SW 1271 (cell line): ENCODE measurements around the gene TGFBR3.
"Not testable (repeated sequence)": the region's sequence is repeated elsewhere in the genome, so short reads cannot be mapped to it uniquely, and the experiment has no call there.

Experiments
- DNase-seq, 2 experiments: peaks; one replicate each; lab custom pipeline; 2025; lab: John Stamatoyannopoulos, UW

The TGFBR3 gene

DNA sequence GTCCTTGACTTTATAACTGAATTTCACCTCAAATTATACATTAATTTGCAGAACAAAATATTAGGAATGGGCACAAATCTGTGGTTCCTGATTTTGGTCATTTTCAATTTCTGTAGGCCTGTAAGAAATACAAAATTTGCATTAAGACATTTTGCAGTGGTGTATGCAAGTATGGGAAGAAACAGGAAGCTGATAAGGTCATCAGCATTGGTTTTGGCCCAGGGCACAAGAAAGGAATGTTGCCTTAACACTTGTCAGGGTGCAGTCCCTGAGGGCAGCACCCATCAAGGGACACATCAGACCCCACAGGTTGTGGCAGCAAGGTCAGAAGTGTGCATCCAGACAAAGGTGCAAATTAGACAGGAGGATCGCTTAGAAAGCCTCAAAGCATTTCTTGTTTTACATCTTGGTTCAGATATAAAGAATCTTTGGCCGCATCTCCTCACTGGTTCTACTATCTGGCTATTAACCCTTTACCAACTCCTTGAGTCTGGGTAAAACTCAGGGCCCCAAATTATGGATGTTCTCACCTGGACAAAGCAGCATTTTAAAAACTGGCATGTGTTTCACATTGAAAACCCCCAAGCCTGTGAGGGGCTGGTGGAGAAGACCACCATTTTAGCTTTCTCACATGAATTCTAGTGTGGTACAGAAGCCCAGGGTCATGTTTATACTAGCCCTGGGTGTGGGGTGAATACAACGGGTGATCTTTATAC is 202.9 kb downstream of the TGFBR3 start:
- DNase-seq: no peak

- no peak for DNase-seq
Observed at GRCh38 chr1:91680556-91681155, 205.3 kb downstream of the TGFBR3 start.

DNA sequence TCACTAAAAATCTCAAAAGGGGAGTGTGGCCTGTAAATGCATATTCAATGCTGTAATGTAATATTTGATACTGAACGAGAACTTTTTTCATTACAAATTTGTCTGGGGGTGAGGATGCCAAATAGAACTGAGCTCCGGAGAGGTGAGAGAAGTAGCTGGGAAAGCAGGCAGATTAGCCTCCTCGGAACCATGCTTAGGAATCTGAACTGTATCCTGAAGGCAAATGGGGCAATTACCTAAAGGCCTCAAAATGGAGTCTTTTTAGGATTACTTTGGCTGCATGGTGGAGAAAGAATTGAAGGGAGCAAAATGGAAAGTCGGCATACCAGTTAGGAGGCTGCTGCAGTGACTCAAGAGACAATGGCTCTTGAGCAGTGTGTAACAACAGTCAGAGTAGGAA is 206.5 kb downstream of the TGFBR3 start:
- DNase-seq: no peak

GRCh38 chr1:91676030-91676429 is 209.9 kb downstream of the TGFBR3 start:
- DNase-seq: no peak

DNA sequence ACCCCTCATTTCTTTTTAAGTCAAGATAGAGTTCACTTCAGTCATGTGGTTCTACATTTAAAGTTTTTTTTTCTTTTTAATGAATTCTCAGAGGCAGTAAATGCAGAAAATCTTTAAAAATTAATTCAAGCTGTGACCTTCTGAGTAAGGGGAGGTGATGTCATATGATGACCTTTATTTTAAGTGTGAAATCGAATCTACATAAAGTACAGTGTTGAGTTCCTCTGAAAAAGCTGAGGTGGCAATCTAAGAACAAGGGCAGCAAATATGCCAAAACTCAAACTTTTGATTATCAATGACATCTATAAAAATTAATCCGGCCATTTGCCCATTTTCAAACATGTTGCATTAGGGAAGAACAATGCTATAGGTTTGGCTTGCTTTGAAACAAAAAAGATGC is 211.8 kb downstream of the TGFBR3 start:
- no peak for DNase-seq

DNA sequence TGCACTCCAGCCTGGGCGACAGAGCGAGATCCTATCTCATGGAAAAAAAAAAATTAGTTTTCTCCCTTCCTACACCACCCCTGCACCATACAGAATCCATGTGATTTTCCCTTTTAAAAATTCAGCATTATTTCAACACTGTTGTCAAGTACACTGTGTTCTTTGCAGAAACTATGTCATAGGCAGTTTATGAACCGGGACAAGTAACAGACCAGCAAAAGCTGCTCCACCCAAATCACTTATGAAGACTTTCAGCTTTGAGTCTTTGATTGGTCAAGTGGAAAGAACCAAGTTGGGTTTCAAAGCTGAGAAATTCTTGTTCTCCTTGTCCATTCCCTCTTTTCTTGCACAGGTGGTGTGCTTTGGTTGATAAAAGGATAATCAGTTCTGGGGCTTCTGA is 212.3 kb downstream of the TGFBR3 start:
- no peak for DNase-seq

- DNase-seq: no peak
Observed at GRCh38 chr1:91672601-91673161, 213.3 kb downstream of the TGFBR3 start.

- DNase-seq: no peak
Observed at GRCh38 chr1:91670781-91671180, 215.2 kb downstream of the TGFBR3 start.

DNA sequence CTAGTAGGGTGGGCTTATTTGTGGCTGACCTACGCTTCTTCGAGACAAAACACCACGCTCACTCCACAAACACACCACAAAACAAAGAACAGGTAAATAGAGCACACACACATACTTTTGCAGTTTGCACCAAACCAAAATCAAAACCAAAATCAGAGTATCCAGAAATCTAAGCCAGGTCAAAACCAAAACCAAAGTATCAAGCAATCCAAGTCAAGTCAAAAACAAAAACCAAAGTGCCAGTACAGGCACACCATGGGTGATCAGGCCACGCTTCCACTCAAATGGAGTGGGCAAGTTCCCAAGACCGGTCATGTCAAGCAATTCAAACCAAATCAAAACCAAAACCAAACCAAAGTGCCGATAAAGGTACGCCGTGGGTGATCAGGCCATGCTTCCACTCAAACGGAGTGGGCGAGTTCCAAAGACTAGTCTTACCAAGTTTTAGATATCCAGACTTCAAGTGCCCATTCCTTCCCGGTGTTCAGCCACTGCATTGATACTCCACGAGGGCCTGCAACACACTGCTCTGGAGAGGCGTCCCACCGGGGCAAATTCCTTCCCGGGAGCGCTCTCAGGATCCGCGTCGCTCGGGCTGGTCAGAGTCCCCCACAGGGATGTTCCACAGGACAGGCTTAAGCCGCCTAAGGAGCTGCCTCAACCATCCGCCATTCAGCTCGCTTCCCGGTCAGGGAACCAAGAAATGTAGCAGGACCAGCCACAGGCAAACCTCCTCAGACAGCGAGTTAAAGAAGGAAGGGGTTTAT is 216.2 kb downstream of the TGFBR3 start:
- DNase-seq: no peak

DNA sequence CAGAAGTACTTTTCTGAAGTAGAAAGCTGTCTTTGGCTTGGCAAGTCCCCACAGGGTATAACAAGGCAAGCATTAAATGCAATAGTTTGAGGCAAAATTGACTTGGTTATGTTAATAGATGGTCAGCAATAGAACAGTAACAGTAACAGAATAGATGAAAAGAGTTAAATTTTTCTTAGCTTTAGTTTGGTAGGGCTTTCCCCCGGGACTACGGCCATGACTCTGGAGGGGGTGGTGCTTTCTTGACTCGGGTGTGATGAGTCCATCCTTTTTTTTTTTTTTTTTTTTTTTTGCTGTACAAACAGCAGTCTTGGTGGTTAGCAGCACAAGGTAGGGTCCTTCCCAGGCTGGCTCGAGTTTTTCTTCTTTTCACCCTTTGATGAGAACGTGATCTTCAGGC is 219.3 kb downstream of the TGFBR3 start:
- DNase-seq: not testable (repeated sequence)

- no peak for DNase-seq
Observed at GRCh38 chr1:91661121-91661520, 224.8 kb downstream of the TGFBR3 start.

- no peak for DNase-seq
Observed at GRCh38 chr1:91660708-91661107, 225.2 kb downstream of the TGFBR3 start.

- no peak for DNase-seq
Observed at GRCh38 chr1:91655912-91656449, 230.0 kb downstream of the TGFBR3 start.

- DNase-seq: no peak
Observed at GRCh38 chr1:91653183-91653582, 232.8 kb downstream of the TGFBR3 start.

GRCh38 chr1:91651661-91652071 is 234.3 kb downstream of the TGFBR3 start:
- DNase-seq: no peak

GRCh38 chr1:91651243-91651642 is 234.7 kb downstream of the TGFBR3 start:
- DNase-seq: no peak

DNA sequence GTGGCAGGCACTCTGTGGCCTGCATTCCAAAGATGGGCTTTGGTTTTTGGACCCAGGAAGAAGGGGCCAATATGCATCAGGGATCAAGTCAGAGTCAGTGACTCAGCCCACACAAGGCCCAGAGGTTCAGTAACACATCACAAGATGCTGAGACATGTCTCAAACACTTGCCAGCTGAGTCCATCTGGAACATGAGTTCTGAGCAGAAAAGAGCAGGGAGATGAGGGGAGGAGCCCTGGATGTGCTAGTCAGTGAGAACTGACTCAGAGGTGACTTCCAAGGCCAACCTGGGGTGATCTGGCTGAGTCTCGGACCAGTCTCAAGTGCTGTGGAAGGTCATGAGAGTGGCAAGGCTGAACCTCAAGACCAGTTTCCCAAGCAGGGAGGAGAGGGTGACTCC is 235.2 kb downstream of the TGFBR3 start:
- DNase-seq: no peak

GRCh38 chr1:91647061-91647460 is 238.9 kb downstream of the TGFBR3 start:
- no peak for DNase-seq

DNA sequence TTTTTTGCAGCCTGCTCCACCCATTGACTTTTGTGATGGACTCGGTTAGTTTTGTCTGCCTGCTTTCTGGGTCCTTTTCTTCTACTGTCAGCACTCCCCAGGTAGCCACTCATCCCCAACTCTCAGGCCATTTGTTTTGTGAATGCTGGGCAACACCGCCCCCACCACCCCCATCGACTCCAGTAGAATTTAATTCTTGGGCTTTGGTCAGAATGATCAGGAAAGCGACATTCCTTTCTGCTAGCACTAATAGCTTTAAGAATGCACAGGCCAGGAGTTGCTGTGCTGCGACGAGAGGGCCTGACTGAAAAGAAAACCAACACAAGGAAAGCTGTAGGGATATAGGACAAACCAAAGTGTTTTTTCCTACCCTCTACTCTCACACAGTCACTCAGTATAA is 240.9 kb downstream of the TGFBR3 start:
- DNase-seq: no peak

DNA sequence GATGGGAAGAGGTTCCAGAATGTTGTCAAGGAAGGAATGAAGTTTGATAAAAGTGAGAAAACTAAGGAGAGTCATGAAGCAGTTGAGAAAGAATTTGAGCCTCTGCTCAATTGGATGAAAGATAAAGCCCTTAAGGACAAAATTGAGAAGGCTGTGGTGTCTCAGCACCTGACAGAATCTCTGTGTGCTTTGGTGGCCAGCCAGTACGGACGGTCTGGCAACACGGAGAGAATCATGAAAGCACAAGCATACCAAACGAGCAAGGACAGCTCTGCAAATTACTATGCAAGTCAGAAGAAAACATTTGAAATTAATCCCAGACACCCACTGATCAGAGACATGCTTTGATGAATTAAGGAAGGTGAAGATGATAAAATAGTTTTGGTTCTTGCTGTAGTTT is 242.5 kb downstream of the TGFBR3 start:
- DNase-seq: no peak

GRCh38 chr1:91640877-91641526 is 244.9 kb downstream of the TGFBR3 start:
- no peak for DNase-seq

GRCh38 chr1:91637539-91637994 is 248.4 kb downstream of the TGFBR3 start:
- DNase-seq: no peak
